GM12878 (cell line): ENCODE data around the gene CHST8. TPM values are rescaled to one million over a fixed set of nuclear protein-coding genes. Genes with fewer than 3 reads are reported as not detected.
A peak's percentile ranks its signal among the peaks of the same experiment; 100 is the strongest.

Experiments used
- ATAC-seq: fragments of 200-7000 bp; cut with Tn5 transposase; 3 replicates; pipeline ENCODE4 v1.9.1; 2020; ENCODE audit warnings: mild to moderate bottlenecking, moderate library complexity
- BruUV-seq: library from RNA; stranded (reverse); fragments of 400-500 nt; replicated peaks from 2 replicates; lab custom pipeline; 2021; lab: Mats Ljungman, UMichigan
- CTCF ChIA-PET: fragments of 300-600 bp; sonication (Branson Sonifier 250); formaldehyde crosslinking; extraction: SDS; loops from one replicate; lab custom pipeline; 2021; ENCODE audit warnings: inconsistent platforms; lab: Yijun Ruan, JAX
- POLR2A ChIA-PET: fragments of 350-600 bp; formaldehyde crosslinking; extraction: SDS; loops from one replicate; lab custom pipeline; 2021; ENCODE audit warnings: inconsistent platforms; lab: Charles Lee
- RAD21 ChIA-PET: fragments of 300-600 bp; sonication (Branson Sonifier 250); formaldehyde crosslinking; loops from one replicate; lab custom pipeline; 2023; ENCODE audit warnings: antibody characterized with exemption; ENCODE audit not compliant: unreplicated experiment; lab: Charles Lee
- SMC1A ChIA-PET: fragments of 300-600 bp; sonication (Branson Sonifier 250); formaldehyde crosslinking; loops from one replicate; lab custom pipeline; 2023; ENCODE audit not compliant: unreplicated experiment, uncharacterized antibody; lab: Charles Lee
- DNase-seq: peaks from one replicate; pipeline ENCODE4 v3.0.0-alpha.2; 2011; ENCODE audit warnings: low read depth, low spot score
- FAIRE-seq: peaks from 3 replicates; lab custom pipeline; 2011; peaks lifted over from hg19 to GRCh38; lab: Jason Lieb, UNC
- H2AFZ ChIP-seq: 2 replicates; pipeline ENCODE4 v1.6.0; 2011; ENCODE audit warnings: low read depth, low read length, control low read depth; ENCODE audit not compliant: control insufficient read depth
- H3K27ac ChIP-seq: 2 replicates; pipeline ENCODE4 v1.5.1; 2011; ENCODE audit warnings: control low read depth; ENCODE audit not compliant: control insufficient read depth, insufficient read depth
- H3K27me3 ChIP-seq, 2 experiments: replicated peaks in 1 of 2; 2 replicates each; pipeline versions ENCODE4 v1.6.0 to v1.6.1; 2011; ENCODE audit warnings: low read length in 1 of 2; ENCODE audit not compliant: control insufficient read depth in 2 of 2, insufficient read depth in 2 of 2
- H3K36me3 ChIP-seq, 2 experiments: 2 replicates each; pipeline ENCODE4 v1.5.1; 2011; ENCODE audit warnings: low read length in 1 of 2; ENCODE audit not compliant: control insufficient read depth in 2 of 2, insufficient read depth in 2 of 2
- H3K4me1 ChIP-seq: 2 replicates; pipeline ENCODE4 v1.6.1; 2011; ENCODE audit warnings: mild to moderate bottlenecking, low read length, moderate library complexity, mixed read lengths; ENCODE audit not compliant: control insufficient read depth, insufficient read depth
- H3K4me2 ChIP-seq: 2 replicates; pipeline ENCODE4 v1.6.0; 2011; ENCODE audit warnings: control low read depth; ENCODE audit not compliant: control insufficient read depth, insufficient read depth
- H3K4me3 ChIP-seq: fragments of 200-600 bp; sonication (generic); 2 replicates; pipeline ENCODE4 v1.5.1; 2016
- H3K79me2 ChIP-seq: 2 replicates; pipeline ENCODE4 v1.6.0; 2011; ENCODE audit warnings: low read length; ENCODE audit not compliant: control insufficient read depth, insufficient read depth
- H3K9ac ChIP-seq: 2 replicates; pipeline ENCODE4 v1.8.0; 2011; ENCODE audit warnings: low read length, control low read depth, mixed read lengths; ENCODE audit not compliant: control insufficient read depth, insufficient read depth
- H3K9me3 ChIP-seq: replicated peaks from 3 replicates; pipeline ENCODE4 v1.5.1; 2011; ENCODE audit warnings: mild to moderate bottlenecking, low read length; ENCODE audit not compliant: control insufficient read depth, insufficient read depth
- H4K20me1 ChIP-seq: 2 replicates; pipeline ENCODE4 v1.6.0; 2011; ENCODE audit not compliant: control insufficient read depth, insufficient read depth
- BCL11A ChIP-seq: IDR thresholded peaks from 2 replicates; pipeline ENCODE4 v1.6.1; 2011; ENCODE audit warnings: low read depth, low read length
- MXI1 ChIP-seq: fragments of 150-350 bp; IDR thresholded peaks from 2 replicates; pipeline ENCODE4 v1.6.1; 2011; ENCODE audit warnings: low read depth, mild to moderate bottlenecking, inconsistent platforms, low read length, improper control_type of control experiment
- PML ChIP-seq: IDR thresholded peaks from 2 replicates; pipeline ENCODE4 v1.6.1; 2012; ENCODE audit warnings: low read length, inconsistent platforms
- POLR2A ChIP-seq: IDR thresholded peaks from 2 replicates; pipeline ENCODE4 v1.6.1; 2011; ENCODE audit warnings: low read depth, mild to moderate bottlenecking, low read length
- RAD21 ChIP-seq: IDR thresholded peaks from 2 replicates; pipeline ENCODE4 v1.6.1; 2011; ENCODE audit warnings: mild to moderate bottlenecking, low read depth, low read length, moderate library complexity; ENCODE audit not compliant: insufficient read depth
- RELB ChIP-seq: fragments of 450-650 bp; IDR thresholded peaks from 2 replicates; pipeline ENCODE4 v1.6.1; 2017; ENCODE audit warnings: low read depth, mild to moderate bottlenecking, moderate library complexity
- REST ChIP-seq: IDR thresholded peaks from 2 replicates; pipeline ENCODE4 v1.6.1; 2012; ENCODE audit warnings: mild to moderate bottlenecking, low read depth, low read length
- SUPT20H ChIP-seq: IDR thresholded peaks from 2 replicates; pipeline ENCODE4 v1.6.1; 2011; ENCODE audit warnings: low read depth, mild to moderate bottlenecking, low read length, moderate library complexity, borderline replicate concordance; ENCODE audit not compliant: control insufficient read depth
- TARDBP ChIP-seq: IDR thresholded peaks from 2 replicates; pipeline ENCODE4 v1.6.1; 2016; ENCODE audit warnings: borderline replicate concordance
- ZBTB11 ChIP-seq: fragments of 450-650 bp; formaldehyde crosslinking; IDR thresholded peaks from 2 replicates; pipeline ENCODE4 v1.5.0; 2022; ENCODE audit warnings: mild to moderate bottlenecking, missing genetic modification characterization
- WGBS: methylation state at CpG from one replicate; pipeline ENCODE4 v1.1.6; 2016; ENCODE audit warnings: low lambda C conversion rate; ENCODE audit not compliant: insufficient replicate concordance, insufficient coverage; ENCODE audit errors: missing lambda C conversion rate; 5-methylcytosine and 5-hydroxymethylcytosine counted together
- in situ Hi-C: fragments of 300-500 bp; cut with MboI; formaldehyde crosslinking; loops from 9 replicates; pipeline ENCODE4 v1.14.3; 2018; ENCODE audit warnings: mixed read lengths
- intact Hi-C: fragments of 100-400 bp; cut with micrococcal nuclease; formaldehyde crosslinking; loops from one replicate; pipeline ENCODE4 v1.14.2; 2022; ENCODE audit not compliant: unreplicated experiment
- polyA plus RNA-seq, 11 experiments: library from polyadenylated mRNA; depleted of rRNA in 4 of 11; unstranded in 6 of 11; stranded (reverse) in 5 of 11; fragments of >200 nt; fragmentation: Nextera tagmentation in 4 of 11; fragmentation: Illumina TruSeq in 1 of 11; extraction: Ambion mirVana in 4 of 11; extraction: Trizol in 1 of 11; gene quantifications; 1 replicate in 1 of 11; 2 replicates in 10 of 11; pipeline versions ENCODE4 v1.2.1 to v1.2.3, GENCODE V29; 2011 to 2016; ENCODE audit warnings: inconsistent platforms in 2 of 11, missing spikeins in 2 of 11, low read depth in 1 of 11
- total RNA-seq, 4 experiments: library from RNA; depleted of rRNA in 3 of 4; stranded (reverse); fragments of >200 nt in 3 of 4; fragmentation: Illumina TruSeq in 1 of 4; extraction: Trizol in 1 of 4; gene quantifications; 2 replicates each; pipeline versions ENCODE4 v1.2.1 to v1.2.3, GENCODE V29; 2013 to 2021

Gene CHST8
- total and polyA plus RNA-seq, 10 of the 15 experiments (the other 5 are each of a cell fraction or from before 2014, with no cell fraction given), result 0.06 TPM; not detected in 9

- POLR2A ChIA-PET, result no interaction called here
- CTCF ChIA-PET, result no interaction called here
Observed at GRCh38 chr19:33766623-33767022, 144.9 kb downstream of the CHST8 start.

GRCh38 chr19:33767898-33768413 is 146.2 kb downstream of the CHST8 start:
- no peak for ATAC-seq
- in situ Hi-C loops, result loop anchor here (25.0 kb wide), 1 partner anchor 531 kb away; the partner anchor contains the start of gene SLC7A10
- intact Hi-C loops, result no loop called here
- Histone ChIP-seq H3K27ac (no peak overlapping the region), H4K20me1 (0 out of 2 replicates have a peak, but pooled peaks cover 3% of the 10 kb centered on the region), H3K4me3 (no peak overlapping the region), H3K79me2 (no peaks in the 10 kb centered on the region)
- CTCF ChIA-PET, result interaction anchor here (1.0 to 4.9 kb wide), 4 partner anchors 10 to 338 kb away, joined by 3 to 40 read pairs (median 8); no protein-coding TSS in a partner anchor
- peak; percentile 92 for TF ChIP-seq REST
- no peak for TF ChIP-seq ZBTB11 (CRISPR knock-in tag)
- no peak for TF ChIP-seq RELB
- TF ChIP-seq MXI1, result no peak
- TF ChIP-seq, all 136 proteins: peak for 1
- DNase-seq (no peak), FAIRE-seq (no peak)
- H3K36me3 ChIP-seq, result no peaks in the 10 kb centered on the region
- H3K4me1 ChIP-seq, result no peaks in the 10 kb centered on the region
- BruUV-seq, result no TSS peak
- H3K9ac ChIP-seq, result no peak overlapping the region
- RAD21 ChIA-PET, result no interaction called here
- SMC1A ChIA-PET, result interaction anchor here (1.1 kb wide), 1 partner anchor 337 kb away, joined by 3 read pairs; no protein-coding TSS in a partner anchor
- no peaks in the 10 kb centered on the region for H3K27me3 ChIP-seq
- 16% methylated on average over 9 of the region's 9 CpGs for WGBS
- no peak overlapping the region for H3K4me2 ChIP-seq
- H2AFZ ChIP-seq, result no peak overlapping the region
- POLR2A ChIA-PET, result no interaction called here
- H3K9me3 ChIP-seq, result no peaks in the 10 kb centered on the region

More at GRCh38 chr19:33766623-33767022, 144.9 kb downstream of the CHST8 start:
- H4K20me1 ChIP-seq, result 0 out of 2 replicates have a peak, but pooled peaks cover 3% of the 10 kb centered on the region
- no peak overlapping the region for H3K4me3 ChIP-seq
- H3K9me3 ChIP-seq, result no peaks in the 10 kb centered on the region
- in situ Hi-C loops, result loop anchor here (25.0 kb wide), 1 partner anchor 529 kb away; the partner anchor contains the start of gene SLC7A10
- 17% methylated on average over 13 of the region's 13 CpGs for WGBS
- H3K9ac ChIP-seq, result no peak overlapping the region
- RAD21 ChIA-PET, result no interaction called here
- H3K79me2 ChIP-seq, result no peaks in the 10 kb centered on the region
- FAIRE-seq (no peak), DNase-seq (no peak), ATAC-seq (no peak)
- H3K4me1 ChIP-seq, result no peaks in the 10 kb centered on the region
- H3K27me3 ChIP-seq, result no peaks in the 10 kb centered on the region
- H3K36me3 ChIP-seq, result no peaks in the 10 kb centered on the region
- no peak overlapping the region for H3K4me2 ChIP-seq
- no TSS peak for BruUV-seq
- TF ChIP-seq RAD21 (no peak), MXI1 (no peak), POLR2A (no peak), TARDBP (no peak), PML (no peak), SUPT20H (no peak), BCL11A (no peak)
- H3K27ac ChIP-seq, result no peak overlapping the region
- intact Hi-C loops, result no loop called here
- H2AFZ ChIP-seq, result no peak overlapping the region
- SMC1A ChIA-PET, result no interaction called here
